Astrocyte (in vitro differentiated cells and primary cell): ENCODE data around the gene TSBP1.

Experiments
- EZH2 ChIP-seq: IDR thresholded peaks from 2 replicates; pipeline ENCODE4 v1.6.1; 2012; ENCODE audit warnings: mild to moderate bottlenecking, low read length, inconsistent platforms; ENCODE audit not compliant: insufficient read depth
- TF ChIP-seq, protein P1 (sequence below): IDR thresholded peaks from 2 replicates; pipeline ENCODE4 v1.5.1; 2011; ENCODE audit warnings: low read depth, mild to moderate bottlenecking, inconsistent platforms, low read length, moderate library complexity; ENCODE audit not compliant: insufficient read depth

DNA sequence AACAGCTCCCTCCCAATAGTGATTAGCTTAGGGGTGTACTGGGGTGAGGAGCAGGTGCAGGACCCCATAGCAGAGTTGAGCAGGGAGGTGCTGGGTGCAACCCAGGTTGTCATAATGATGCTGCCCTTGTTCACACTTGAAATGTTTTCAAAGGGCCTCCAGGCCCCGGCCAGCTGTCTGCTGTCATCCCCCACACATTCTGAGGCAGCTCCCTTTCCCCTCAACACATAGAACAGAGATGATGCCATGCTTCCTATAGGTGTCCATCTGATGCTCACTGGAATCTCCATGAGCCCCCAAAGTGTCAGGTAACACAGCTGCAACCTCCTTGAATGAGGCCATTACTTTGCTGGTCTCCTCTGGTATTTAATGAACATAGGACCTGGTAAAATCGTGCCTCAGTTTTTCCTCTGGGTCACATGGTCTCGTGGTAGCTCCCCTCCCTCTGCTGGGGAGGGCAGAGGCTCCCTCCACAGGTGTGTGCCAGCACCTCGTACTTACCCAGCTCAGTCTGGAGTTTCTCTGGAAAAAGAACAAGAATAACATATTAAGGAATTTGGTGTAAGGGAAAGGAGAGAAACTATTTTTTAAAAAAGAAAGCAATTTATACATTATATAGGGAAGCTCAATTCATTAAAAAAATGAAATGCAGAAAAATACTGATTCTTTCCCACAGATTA is 29.7 kb upstream of the TSBP1 start:
- TF ChIP-seq, protein P1, sequence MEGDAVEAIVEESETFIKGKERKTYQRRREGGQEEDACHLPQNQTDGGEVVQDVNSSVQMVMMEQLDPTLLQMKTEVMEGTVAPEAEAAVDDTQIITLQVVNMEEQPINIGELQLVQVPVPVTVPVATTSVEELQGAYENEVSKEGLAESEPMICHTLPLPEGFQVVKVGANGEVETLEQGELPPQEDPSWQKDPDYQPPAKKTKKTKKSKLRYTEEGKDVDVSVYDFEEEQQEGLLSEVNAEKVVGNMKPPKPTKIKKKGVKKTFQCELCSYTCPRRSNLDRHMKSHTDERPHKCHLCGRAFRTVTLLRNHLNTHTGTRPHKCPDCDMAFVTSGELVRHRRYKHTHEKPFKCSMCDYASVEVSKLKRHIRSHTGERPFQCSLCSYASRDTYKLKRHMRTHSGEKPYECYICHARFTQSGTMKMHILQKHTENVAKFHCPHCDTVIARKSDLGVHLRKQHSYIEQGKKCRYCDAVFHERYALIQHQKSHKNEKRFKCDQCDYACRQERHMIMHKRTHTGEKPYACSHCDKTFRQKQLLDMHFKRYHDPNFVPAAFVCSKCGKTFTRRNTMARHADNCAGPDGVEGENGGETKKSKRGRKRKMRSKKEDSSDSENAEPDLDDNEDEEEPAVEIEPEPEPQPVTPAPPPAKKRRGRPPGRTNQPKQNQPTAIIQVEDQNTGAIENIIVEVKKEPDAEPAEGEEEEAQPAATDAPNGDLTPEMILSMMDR, result no peak
- TF ChIP-seq EZH2, result no peak
